B cell (primary cell): Measurements from ENCODE around the gene AUTS2.

ENCODE experiments used
- EZH2 ChIP-seq: IDR thresholded peaks from 2 replicates; pipeline ENCODE4 v1.6.1; 2012; ENCODE audit warnings: borderline replicate concordance, low read depth, mild to moderate bottlenecking, moderate library complexity, low read length; ENCODE audit not compliant: insufficient read depth, poor library complexity, severe bottlenecking
- TF ChIP-seq, protein P1 (sequence below): fragments of 200-600 bp; IDR thresholded peaks from one replicate; pipeline ENCODE4 v1.8.0; 2022; ENCODE audit warnings: antibody characterized with exemption, mild to moderate bottlenecking

GRCh38 chr7:70384024-70384423 lies 785.7 kb downstream of the AUTS2 start:
- TF ChIP-seq EZH2 = no peak
- TF ChIP-seq, protein P1, sequence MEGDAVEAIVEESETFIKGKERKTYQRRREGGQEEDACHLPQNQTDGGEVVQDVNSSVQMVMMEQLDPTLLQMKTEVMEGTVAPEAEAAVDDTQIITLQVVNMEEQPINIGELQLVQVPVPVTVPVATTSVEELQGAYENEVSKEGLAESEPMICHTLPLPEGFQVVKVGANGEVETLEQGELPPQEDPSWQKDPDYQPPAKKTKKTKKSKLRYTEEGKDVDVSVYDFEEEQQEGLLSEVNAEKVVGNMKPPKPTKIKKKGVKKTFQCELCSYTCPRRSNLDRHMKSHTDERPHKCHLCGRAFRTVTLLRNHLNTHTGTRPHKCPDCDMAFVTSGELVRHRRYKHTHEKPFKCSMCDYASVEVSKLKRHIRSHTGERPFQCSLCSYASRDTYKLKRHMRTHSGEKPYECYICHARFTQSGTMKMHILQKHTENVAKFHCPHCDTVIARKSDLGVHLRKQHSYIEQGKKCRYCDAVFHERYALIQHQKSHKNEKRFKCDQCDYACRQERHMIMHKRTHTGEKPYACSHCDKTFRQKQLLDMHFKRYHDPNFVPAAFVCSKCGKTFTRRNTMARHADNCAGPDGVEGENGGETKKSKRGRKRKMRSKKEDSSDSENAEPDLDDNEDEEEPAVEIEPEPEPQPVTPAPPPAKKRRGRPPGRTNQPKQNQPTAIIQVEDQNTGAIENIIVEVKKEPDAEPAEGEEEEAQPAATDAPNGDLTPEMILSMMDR = no peak
